K562 (cell line): Measurements from ENCODE around the gene TESK2. TPM values are rescaled to one million over a fixed set of nuclear protein-coding genes. Genes with fewer than 3 reads are reported as not detected.

Experiments used
- ARID2 ChIP-seq: fragments of 450-650 bp; IDR thresholded peaks from 2 replicates; pipeline ENCODE4 v1.6.1; 2017; ENCODE audit warnings: antibody characterized with exemption, mild to moderate bottlenecking
- IFI16 ChIP-seq: fragments of 250-450 bp; sonication (Bioruptor Pico); IDR thresholded peaks from 2 replicates; pipeline ENCODE4 v2.1.2; 2022; ENCODE audit warnings: mild to moderate bottlenecking, inconsistent platforms
- MAFK ChIP-seq: IDR thresholded peaks from 2 replicates; pipeline ENCODE4 v1.6.1; 2011; ENCODE audit warnings: low read length, improper control_type of control experiment
- SIN3B ChIP-seq: fragments of 450-650 bp; IDR thresholded peaks from 2 replicates; pipeline ENCODE4 v1.6.1; 2017; ENCODE audit warnings: low read depth, mild to moderate bottlenecking, moderate library complexity
- TAF1 ChIP-seq: IDR thresholded peaks from 2 replicates; pipeline ENCODE4 v1.6.1; 2011; ENCODE audit warnings: mild to moderate bottlenecking, low read length, moderate library complexity; ENCODE audit not compliant: insufficient read depth, control insufficient read depth, severe bottlenecking; ENCODE audit errors: extremely low read depth
- ZBTB17 ChIP-seq: fragments of 450-650 bp; formaldehyde crosslinking; IDR thresholded peaks from 2 replicates; pipeline ENCODE4 v1.4.0; 2020; ENCODE audit warnings: mild to moderate bottlenecking
- ZKSCAN8 ChIP-seq: fragments of 200-800 bp; sonication (Bioruptor generic); IDR thresholded peaks from 2 replicates; pipeline ENCODE4 v1.6.1; 2016; ENCODE audit warnings: missing genetic modification characterization, missing compliant biosample characterization
- polyA plus RNA-seq, 8 experiments: library from polyadenylated mRNA; depleted of rRNA in 4 of 8; stranded (reverse) in 5 of 8; unstranded in 3 of 8; fragments of >200 nt; fragmentation: Nextera tagmentation in 2 of 8; fragmentation: Illumina TruSeq in 1 of 8; extraction: Ambion mirVana in 2 of 8; extraction: Trizol in 1 of 8; gene quantifications; 2 replicates each; pipeline versions ENCODE4 v1.2.1 to v1.2.3, GENCODE V29; 2011 to 2014; ENCODE audit warnings: inconsistent platforms in 1 of 8, missing spikeins in 1 of 8
- total RNA-seq, 7 experiments: library from RNA; depleted of rRNA in 6 of 7; stranded (reverse); fragments of >200 nt in 6 of 7; fragmentation: Illumina TruSeq in 2 of 7; extraction: Trizol in 2 of 7; gene quantifications; 2 replicates each; pipeline versions ENCODE4 v1.2.1 to v1.2.3, GENCODE V29; 2011 to 2021; ENCODE audit warnings: low replicate concordance in 1 of 7
- TF ChIP-seq, protein P1 (sequence below): fragments of 250-450 bp; sonication (Bioruptor Pico); IDR thresholded peaks from 2 replicates; pipeline ENCODE4 v1.6.1; 2021; ENCODE audit warnings: mild to moderate bottlenecking
- TF ChIP-seq, protein P2 (sequence below): fragments of 450-650 bp; formaldehyde crosslinking; IDR thresholded peaks from 2 replicates; pipeline ENCODE4 v1.4.0; 2020; ENCODE audit warnings: mild to moderate bottlenecking, moderate library complexity
- TF ChIP-seq, protein P3 (sequence below): conservative IDR thresholded peaks from 2 replicates; pipeline ENCODE4 v1.6.1; 2011; ENCODE audit warnings: low read depth, mild to moderate bottlenecking, low read length; ENCODE audit not compliant: control insufficient read depth
- TF ChIP-seq, protein P4 (sequence below), 2 experiments: fragments of 450-650 bp; formaldehyde crosslinking in 1 of 2; IDR thresholded peaks; 2 replicates each; pipeline versions ENCODE4 v1.4.0 to v1.6.1; 2014 to 2020; ENCODE audit warnings: mild to moderate bottlenecking in 2 of 2, borderline replicate concordance in 1 of 2, low read depth in 1 of 2

Gene TESK2
- total and polyA plus RNA-seq, 9 of the 15 experiments (the other 6 are each of a cell fraction or from before 2014, with no cell fraction given) = 1.6 to 5.3 (median 3.7) TPM

DNA sequence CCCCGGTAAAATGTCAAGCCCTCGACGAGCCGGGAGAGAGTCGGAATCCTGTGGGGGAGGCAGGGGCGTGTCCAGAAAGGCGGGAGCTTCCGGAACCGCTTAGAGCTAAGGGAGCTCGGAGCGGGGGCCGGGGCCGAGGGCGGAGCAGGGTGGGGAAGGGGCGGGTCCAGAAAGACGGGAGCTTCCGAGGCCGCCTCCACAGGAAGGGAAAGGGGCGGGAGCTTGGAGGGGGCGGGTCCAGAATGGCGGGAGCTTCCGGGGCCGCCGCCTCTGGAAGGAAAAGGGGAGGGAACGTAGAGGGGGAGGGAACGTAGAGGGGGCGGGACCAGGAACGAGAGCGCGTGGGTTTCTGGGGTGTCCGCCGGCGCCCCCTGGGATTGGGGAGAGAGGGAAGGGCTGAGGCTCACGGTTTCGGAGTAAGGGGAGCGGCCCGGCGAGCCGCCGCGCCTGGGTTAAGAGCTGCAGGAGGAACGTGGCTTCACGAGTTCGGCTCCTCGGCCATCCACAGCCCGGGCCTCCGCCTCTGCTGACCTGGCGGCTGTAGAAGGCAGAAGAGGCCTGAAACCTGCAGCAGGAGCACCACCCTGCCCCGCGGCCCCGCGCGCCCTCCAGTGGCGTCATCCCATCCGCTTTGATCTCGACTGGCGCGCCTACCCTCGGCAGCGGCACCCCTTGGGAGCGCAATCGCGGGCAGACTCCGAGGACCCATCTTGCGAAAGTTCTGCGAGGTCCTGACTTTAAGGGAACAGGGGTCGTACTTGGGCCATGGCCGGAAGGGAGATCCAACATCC, 187.2 kb downstream of the TESK2 start (continued):
- TF ChIP-seq, protein P1, sequence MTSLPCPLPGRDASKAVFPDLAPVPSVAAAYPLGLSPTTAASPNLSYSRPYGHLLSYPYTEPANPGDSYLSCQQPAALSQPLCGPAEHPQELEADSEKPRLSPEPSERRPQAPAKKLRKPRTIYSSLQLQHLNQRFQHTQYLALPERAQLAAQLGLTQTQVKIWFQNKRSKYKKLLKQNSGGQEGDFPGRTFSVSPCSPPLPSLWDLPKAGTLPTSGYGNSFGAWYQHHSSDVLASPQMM (CRISPR knock-in tag) = no peak
- TF ChIP-seq, protein P2, sequence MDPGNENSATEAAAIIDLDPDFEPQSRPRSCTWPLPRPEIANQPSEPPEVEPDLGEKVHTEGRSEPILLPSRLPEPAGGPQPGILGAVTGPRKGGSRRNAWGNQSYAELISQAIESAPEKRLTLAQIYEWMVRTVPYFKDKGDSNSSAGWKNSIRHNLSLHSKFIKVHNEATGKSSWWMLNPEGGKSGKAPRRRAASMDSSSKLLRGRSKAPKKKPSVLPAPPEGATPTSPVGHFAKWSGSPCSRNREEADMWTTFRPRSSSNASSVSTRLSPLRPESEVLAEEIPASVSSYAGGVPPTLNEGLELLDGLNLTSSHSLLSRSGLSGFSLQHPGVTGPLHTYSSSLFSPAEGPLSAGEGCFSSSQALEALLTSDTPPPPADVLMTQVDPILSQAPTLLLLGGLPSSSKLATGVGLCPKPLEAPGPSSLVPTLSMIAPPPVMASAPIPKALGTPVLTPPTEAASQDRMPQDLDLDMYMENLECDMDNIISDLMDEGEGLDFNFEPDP (CRISPR knock-in tag) = no peak
- peak; percentile 82 for TF ChIP-seq SIN3B
- TF ChIP-seq, protein P3, sequence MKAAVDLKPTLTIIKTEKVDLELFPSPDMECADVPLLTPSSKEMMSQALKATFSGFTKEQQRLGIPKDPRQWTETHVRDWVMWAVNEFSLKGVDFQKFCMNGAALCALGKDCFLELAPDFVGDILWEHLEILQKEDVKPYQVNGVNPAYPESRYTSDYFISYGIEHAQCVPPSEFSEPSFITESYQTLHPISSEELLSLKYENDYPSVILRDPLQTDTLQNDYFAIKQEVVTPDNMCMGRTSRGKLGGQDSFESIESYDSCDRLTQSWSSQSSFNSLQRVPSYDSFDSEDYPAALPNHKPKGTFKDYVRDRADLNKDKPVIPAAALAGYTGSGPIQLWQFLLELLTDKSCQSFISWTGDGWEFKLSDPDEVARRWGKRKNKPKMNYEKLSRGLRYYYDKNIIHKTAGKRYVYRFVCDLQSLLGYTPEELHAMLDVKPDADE = peak; percentile 82
- TF ChIP-seq MAFK = peak; percentile 39
- peak; percentile 96 for TF ChIP-seq ZBTB17 (CRISPR knock-in tag)
- no peak for TF ChIP-seq ZKSCAN8 (CRISPR knock-in tag)
- TF ChIP-seq TAF1 = peak; percentile 82
- TF ChIP-seq, protein P4, sequence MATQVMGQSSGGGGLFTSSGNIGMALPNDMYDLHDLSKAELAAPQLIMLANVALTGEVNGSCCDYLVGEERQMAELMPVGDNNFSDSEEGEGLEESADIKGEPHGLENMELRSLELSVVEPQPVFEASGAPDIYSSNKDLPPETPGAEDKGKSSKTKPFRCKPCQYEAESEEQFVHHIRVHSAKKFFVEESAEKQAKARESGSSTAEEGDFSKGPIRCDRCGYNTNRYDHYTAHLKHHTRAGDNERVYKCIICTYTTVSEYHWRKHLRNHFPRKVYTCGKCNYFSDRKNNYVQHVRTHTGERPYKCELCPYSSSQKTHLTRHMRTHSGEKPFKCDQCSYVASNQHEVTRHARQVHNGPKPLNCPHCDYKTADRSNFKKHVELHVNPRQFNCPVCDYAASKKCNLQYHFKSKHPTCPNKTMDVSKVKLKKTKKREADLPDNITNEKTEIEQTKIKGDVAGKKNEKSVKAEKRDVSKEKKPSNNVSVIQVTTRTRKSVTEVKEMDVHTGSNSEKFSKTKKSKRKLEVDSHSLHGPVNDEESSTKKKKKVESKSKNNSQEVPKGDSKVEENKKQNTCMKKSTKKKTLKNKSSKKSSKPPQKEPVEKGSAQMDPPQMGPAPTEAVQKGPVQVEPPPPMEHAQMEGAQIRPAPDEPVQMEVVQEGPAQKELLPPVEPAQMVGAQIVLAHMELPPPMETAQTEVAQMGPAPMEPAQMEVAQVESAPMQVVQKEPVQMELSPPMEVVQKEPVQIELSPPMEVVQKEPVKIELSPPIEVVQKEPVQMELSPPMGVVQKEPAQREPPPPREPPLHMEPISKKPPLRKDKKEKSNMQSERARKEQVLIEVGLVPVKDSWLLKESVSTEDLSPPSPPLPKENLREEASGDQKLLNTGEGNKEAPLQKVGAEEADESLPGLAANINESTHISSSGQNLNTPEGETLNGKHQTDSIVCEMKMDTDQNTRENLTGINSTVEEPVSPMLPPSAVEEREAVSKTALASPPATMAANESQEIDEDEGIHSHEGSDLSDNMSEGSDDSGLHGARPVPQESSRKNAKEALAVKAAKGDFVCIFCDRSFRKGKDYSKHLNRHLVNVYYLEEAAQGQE (IDR thresholded peaks at IDR 0.05; ENCODE audit: borderline replicate concordance) = peak; percentile 89
- TF ChIP-seq, protein P4 (CRISPR knock-in tag; IDR thresholded peaks at IDR 0.05; ENCODE audit: low read depth) = peak; percentile 86; the same call in 1 of the 2 replicates
- no peak for TF ChIP-seq IFI16 (CRISPR knock-in tag)
- TF ChIP-seq ARID2 = peak; percentile 60; the same call in 1 of the 2 replicates
